Activated CD4-positive, CD25-positive, alpha-beta regulatory T cell treated with anti-CD3 and anti-CD28 coated beads, Interleukin-2, amount 50 U/mL, for 24 hours (primary cell): Measurements from ENCODE around the gene LMX1A.

Experiments
- ATAC-seq, 2 donors: fragments of 150-1000 bp; cut with Tn5 transposase; one replicate each; pipeline ENCODE4 v1.10.0; 2021; ENCODE audit warnings: mild to moderate bottlenecking in 1 of 2, moderate library complexity in 1 of 2

The LMX1A gene

DNA sequence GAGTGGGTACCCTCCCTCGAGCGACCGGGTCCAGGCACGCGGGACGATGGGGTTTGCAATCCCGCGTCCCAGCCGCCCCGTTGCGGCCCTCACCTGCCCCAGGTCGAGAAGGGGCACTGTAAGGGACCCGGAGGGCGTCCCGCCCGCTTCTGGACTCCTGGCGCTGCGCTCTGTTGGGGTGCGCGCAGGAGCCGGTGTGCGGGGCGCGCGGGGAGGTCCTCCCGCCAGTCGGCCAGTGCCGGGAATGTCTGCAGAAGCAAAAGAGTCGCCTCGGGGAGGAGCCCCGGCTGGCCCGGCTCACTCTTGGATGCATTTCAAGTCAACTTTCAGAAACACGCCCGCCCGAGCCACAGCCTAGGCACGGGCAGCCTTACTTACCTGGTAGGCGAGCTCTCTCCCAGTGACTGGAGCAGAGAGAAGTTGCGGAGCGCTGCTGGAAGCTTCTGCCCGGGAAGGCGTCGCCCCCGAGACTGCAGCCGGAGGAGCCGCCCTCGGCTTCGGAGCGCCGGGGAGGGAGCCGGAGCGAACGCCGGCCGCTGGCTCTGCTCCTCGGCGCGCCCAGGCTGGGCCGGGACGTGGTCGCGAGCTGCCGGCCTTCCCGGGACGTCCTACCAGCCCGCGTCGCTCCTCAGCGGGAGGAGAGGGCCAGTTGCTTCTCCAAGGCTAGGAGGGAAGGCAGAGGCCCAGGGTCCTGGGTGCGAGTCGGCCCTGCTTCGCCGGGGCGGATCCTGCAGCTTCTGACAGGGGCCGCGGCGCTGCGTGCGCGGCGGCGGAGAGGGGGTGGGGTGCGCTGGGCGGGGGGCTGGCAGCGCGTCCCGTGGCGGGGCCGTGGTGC, at the start of gene LMX1A:
Gene LMX1A, minus strand, starts transcription at position 739 of the 835 bp plus-strand sequence. CDS start 1,156 bp downstream, outside the sequence.
- ATAC-seq: no peak

DNA sequence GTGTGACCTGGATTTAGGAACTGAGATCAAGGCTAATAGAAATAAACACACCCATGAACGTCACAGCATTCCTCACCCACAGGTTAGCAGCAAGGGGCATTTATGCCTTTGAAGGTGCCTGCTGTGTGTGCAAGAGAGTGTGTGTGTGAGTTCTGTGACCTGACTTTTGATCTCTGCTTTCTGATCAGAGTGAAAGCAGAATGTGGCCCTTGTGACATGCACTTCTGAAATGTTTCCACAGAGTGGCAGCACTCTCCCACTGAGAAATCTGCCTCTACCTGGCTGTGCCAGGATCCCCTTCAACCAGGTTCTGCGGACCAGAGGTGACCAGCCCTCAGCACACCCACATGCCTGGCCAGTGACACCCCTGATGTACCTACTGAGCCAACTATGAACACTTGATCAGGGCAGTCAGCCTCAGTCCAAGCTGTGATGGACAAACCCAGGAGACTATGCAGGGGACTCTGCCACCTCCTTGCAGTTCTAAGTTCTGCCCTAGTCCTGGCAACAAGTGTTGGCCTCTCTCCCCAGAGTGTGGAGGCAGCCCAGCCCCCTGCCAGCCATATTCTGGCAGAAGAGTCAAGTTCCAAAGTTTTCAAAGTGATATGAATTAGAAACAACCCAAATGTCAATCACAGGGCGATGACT, 47.4 kb upstream of the LMX1A start:
- ATAC-seq: no peak

DNA sequence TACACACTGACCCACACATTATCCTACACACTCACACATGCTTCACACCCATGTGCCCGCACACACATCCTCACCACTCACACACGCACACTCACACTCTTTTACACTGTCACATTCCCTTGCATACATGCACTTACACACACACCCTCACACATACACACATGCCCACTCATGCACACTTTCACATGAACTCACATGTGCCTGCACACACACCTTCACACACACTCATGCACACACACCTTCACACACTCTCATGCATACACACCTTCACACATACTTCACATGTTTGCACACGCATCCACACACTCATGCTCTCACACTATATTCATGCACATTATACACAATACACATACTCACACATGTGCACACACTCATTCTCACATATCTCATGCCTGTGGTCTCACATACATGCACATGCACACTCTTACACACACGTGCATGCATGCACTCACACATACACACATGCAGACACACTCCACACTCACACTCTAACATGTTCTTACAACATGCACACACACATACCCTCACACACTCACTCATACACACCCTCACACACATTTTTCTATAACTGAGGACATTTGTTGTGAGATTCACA, 46.1 kb upstream of the LMX1A start:
- ATAC-seq: no peak

DNA sequence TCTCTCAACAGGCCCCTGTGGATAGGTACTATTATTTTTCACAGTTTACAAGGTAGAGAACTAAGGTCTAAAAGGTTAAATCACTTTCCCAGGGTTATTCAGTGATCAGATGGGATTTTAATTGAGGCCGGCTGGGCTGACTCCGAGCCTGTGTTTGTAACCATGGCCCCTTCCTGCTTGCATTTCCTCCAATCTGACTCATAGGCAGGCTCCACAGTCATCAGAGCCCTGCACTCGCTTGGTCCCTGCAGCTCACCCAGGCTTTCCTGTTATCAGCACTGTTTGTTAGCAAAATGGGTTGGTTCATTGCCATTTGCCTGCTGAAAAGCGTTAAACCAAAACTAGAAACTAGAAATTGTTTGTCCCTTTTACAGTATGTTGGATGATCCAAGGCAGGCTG, 41.4 kb upstream of the LMX1A start:
- ATAC-seq: no peak

DNA sequence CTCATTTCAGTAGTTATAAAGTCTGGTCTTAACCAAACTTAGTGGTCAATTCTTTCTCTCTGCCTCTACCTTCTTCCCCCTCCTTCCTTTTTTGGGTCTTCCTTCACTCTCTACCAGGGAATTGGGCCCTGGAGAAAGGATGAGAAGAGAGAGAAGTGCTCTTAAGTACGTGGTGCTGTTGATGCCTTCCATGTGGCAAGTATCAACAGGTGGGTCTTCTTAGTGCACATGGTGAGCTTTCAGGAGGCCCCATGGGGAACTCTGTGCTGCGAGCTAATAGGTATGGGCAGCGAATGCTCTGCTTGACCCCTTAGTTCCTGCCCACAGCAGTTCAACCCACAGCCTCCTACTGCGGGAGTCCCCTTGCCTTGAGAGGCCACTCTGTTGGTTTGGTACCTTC, 39.4 kb upstream of the LMX1A start:
- ATAC-seq: no peak

DNA sequence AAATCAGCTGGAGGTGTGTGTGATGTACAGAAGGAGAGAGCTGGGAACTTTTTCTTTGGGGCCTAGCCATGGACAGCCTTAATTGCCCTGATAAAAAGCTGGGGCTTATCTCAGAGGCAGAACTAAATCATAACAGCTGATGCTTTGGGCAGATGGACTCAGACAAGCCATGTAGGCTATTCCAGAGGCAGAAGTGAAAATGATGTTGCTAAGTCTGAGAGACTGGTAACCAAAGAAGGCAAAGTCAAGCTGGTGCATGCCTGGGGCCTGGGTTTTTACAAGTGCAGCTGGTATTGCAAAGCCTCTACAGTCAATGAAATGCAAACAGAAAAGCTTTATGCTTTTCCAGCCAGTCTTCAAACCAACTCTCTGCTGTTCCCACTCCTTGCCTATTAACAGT, 39.0 kb upstream of the LMX1A start:
- ATAC-seq: no peak

DNA sequence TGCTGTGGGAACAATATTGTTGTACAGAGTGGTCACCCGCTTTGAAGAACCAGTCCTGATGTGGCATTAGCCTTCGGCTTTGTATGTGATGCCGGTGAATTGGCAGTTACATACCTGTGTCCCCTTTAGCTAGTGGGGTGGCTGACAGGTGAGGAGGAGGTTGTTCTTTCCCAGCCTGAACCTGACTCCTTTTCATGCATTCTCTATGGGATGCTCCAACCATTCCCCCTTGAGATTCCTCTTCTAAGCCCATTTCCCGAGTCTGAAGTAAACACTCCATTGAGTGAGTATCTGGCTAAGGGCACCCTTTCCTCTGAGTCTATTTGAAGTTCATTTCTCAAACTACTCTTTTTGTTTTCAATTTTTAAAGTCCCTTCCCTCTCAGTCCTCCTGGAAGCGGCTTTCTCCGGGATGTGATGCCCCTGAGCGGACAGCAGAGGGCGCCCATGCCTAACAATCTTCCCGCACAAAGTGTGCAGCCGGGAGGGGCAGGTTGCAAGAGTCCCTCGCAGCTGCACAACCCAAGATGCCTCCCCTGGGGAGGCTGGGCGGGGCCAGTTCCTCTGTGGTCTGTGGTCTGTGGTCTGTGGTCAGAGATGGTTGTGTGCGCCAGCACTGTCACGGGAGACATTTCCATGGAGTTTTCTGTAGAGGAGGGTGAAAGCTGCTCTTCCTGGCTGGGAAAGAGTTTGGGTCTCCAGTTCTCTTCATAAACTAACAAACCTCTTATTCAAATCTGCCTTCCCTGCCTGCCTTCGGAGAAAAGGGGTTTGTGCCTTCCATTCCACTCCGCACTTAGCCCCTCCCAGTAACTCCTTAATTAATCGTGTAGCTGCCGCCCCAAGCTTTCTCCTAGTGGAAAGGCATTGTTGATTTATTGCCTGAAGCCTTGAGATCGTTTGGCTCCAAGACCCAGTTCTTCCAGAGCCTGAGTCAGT, 36.4 kb upstream of the LMX1A start:
- ATAC-seq: peak; percentile 97 to 98

DNA sequence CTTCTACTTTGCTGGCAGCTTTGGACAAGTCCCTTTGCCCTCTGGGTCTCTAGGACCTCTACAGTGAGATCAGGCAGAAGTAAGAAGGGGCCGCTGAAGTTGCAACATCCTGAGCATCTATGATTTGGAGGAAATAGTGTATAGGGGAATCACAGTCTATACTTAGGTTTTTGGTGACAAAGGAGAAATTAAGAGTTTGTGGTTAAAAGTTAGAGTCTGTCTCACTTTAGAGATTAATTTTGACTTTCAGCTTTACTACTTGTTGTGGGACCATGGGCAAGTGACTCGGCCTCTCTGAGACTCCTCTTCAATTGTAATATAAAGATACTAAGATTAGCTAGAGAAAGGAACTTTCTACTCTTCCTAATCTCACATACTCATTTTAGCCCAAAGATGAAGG, 33.1 kb upstream of the LMX1A start:
- ATAC-seq: no peak

DNA sequence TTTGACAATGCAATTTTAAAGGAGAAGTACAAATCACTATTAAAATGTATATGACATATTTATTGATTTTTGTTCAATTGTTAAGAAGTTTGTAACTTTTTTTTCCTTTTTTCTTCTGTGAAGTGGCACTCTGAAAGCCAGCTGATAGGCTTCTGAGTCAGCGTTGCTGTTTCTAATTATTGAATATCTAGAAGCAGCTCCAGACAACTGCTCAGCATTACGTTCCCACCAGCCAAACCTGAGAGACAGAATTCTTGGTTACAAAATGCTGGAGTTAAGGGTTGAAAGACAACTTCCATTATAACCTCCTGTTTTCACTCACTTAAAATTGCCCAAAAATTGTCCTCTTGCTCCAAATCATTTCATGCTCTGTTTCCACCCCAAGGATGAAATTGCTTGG, 31.4 kb upstream of the LMX1A start:
- no peak for ATAC-seq

DNA sequence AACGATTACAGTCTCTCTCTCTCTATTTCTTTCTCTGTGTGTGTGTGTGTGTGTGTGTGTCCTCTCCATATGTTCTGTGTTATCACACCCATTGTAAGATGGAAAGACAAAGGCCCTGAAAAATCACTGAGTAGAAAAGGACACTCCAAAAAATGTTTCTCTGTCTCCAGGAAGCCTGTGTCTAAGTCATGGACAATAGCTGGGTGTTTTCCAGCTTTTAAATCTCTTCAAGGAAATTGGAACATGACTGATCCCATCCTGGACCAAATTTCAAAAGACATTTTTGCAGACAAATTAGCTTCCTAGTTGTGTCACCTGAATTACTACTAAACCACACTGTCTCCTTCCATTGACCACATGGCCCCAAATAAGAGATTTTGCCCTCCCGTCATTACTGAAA, 31.0 kb upstream of the LMX1A start:
- ATAC-seq: no peak

DNA sequence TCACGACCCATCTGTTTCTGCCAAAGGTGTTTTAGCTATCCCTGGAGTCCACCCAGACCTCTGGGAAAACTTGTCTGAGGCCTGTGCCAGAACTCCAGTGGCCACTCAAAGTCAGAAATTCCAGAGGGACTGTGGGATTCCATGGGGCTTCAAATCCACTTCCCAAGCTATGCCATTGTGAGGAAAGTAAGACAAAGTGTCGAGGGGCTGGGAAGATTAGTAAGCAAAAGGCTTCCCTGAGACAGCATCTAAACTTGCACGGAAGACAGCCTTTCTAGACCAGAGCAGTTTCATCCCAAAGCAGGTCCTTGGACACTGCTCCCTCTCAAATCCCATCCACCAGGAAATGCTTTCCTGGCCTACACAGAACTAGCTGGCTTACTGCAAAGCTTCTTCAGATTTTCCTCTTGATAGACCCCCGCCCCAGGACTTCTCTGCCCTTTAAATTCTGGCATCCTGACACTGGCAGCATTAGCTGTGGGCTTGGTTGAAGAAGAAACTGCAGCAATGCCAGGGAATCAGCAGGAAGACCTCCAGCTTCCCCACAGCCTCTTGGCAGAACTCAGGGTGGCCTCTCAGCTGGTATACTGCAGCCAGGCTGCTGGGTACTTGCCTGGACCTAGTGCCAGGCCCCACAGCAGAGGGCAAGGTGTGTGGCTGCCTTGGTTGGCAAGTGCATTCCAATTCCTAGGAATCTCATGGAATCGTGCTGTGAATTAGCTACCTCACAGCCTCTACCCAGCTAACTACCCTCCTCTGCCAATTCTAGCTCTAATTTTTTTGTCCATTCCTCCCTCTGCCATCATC, 27.3 kb upstream of the LMX1A start:
- no peak for ATAC-seq

DNA sequence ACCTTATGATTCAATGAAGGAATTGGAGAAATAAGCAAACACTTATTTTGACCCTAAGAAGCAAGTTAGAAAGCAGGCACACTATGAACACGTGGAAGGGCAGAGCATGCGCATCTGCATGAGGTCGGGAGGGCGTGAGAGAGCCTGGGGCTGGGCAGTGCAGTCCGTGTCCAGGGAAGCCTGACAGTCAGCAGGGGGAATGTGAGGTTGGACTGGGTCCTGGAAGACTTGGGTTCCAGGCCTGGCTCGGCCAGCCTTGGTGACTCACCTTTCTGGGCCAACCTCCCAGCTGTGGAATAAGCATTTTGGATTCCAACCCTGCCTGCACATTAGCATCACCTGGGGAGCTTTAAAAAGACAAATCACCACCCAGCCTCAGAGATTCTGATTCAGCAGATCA, 26.6 kb upstream of the LMX1A start:
- ATAC-seq: no peak

DNA sequence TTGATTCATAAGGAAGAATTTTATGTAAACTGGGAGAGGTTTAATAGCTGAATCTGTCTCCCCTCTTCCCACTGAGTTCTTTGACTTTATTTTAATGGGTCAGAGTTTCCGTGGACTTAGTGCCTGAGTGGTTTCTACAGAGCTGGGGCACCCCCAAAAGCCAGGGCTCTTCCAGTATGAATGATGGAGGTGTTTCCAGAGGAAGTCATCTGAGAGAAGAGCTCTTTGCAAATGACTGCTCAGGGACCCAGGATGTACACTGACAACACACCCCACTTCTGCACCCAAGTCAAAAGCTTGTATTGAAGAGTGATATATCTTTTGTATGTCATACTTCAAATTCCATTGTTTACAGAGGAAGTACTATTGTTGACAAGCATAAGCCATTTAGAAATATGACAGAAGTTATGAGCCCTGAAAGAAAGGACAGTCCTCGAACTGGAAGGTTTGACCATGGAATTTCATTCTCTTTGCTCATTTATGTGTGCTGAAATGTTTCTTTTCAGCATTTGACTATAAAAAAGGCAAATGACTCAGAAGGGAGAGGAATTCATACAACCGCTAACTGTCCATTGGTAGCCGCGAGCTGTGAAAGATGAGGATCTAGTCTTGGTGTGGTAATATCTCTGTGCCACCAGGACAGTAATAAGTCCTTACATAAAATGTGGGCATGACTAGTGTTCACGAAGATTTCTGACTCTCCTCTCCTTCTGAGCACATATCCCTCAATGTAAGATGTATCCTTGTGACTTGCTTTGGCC, 25.4 kb upstream of the LMX1A start:
- ATAC-seq: no peak

DNA sequence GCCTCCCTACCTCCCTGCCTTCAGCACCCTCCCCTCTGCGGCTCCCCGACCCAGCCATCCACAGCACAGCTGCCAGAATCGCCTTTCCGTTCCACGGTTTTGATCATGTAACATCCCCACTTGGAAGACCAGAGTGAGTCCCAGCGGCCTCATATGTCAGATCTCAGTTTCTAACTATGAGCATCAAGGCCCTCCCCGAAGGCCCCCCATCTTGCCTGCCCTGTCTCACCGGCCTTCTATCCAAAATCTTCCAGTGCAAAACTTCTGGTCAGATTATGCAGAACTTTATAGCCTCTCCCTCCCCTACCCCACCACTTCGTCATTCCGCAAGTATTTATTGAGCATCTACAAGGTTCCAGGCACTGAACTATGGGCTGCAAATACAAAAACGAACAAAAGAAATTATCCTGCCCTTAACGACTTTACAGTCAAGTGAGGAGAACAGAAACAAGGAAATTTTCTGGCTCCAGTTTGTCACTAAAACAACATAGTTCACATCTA, 20.3 kb upstream of the LMX1A start:
- no peak for ATAC-seq

DNA sequence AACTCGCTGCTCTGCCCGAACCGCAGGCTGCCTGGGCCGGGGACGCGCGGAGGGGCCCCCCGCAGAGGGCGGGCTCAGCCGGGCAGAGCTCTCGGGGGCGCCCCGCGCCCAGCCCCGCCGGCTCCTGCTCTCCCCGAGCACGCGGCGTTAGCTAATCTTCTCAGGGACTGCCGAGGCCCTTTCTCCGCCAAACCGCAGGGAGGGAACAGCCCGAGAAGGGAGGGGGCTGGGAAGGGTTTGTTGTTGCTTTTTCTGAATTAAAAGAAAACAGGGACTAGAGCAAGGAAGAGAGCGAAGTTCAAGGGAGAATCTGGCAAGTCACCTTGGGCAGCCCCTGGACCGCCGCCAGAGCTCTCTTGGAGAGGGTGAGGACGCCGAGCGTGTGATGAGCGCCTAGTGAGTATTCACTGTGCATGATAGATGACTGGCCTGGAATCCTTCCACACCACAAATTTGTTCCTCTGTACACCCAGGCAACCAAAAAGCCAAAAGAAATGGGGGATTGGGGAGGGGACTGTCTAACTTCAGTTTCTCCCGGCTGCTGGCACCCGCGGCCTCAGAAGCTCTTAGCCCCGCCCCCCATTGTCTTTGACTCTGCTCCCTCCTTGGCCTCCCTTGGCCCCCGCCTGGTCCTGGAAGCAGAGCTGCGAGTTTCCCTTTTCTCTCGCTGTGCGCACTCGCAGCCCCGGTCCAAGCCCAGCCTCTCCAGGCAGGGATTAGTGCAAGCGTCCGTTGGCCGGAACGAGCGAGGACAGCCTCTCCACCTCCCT, 19.7 kb upstream of the LMX1A start:
- ATAC-seq: peak; percentile 49 to 67

DNA sequence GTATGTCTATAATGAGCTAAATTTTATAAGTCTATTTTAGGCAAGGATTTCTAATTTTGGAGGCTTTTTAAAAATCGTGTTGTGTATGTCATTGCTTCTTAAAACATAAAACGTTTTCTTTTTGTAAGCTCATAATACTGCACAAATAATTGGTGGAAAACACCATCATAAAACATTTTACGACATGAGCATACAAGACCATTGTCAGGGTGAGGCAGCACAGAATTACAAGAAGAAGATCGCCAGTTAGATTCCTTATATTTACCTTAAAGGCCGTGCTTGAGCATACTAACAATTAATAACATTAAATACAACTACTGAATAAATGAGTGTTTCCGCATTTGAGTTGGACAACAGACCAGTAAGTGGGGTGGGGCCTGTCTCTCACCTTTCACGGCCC, 19.1 kb upstream of the LMX1A start:
- ATAC-seq: no peak

DNA sequence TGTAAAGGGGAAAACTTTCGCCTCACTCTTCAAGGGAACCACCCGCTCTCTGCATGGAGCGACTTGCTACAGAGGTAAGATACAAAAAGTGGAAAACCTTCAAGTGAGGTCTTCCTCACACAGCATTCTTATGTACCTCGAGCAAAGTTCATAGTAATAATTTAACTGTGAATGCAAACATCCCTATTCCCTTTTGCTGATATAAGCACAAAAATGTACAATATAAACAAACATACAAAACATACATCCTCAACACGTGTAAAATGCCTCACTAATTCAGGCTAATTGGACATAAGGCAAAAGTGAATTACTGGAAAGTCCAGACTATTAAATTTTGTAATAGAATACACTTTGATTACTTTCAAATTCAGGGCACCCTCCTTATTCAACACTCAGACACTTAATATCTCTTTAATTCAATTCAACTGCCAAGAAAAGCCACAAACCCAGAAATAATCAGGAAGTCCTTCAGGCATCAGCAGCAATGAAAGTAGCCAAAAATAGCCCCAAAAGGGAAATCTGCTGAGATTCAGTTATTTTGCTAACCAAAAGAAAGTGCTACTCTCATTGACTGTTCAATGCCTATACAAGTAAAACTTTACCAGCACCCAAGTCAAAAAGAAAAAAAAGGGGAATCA, 15.2 kb upstream of the LMX1A start:
- no peak for ATAC-seq

DNA sequence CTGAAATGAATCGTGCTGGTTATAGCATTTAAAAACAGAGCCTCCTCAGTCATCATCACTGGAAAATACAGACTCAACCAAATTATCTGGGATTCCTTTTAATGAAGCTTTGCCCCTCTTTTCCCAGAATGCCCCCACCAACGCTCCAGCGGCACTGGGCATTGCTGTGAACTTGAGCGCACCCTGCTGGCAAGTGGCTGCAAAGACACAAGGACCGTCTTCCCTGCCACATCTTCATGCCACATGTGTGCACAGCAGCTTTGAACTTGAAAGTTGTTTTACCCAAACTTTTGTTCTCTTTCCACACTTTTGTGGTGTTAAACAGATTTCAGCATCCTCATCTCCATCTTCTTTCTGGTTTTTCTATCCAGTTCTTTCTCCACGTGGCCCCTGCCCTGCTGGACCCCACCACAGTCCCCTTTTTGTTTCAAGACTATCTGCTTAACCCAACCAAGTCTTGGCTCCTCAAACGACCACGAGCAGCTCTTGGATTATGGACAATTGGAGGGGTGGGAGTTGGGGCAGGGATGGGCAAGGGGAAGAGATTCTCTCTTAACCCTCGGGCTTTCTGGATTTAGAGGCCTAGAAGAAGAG, 12.8 kb upstream of the LMX1A start:
- ATAC-seq: no peak

DNA sequence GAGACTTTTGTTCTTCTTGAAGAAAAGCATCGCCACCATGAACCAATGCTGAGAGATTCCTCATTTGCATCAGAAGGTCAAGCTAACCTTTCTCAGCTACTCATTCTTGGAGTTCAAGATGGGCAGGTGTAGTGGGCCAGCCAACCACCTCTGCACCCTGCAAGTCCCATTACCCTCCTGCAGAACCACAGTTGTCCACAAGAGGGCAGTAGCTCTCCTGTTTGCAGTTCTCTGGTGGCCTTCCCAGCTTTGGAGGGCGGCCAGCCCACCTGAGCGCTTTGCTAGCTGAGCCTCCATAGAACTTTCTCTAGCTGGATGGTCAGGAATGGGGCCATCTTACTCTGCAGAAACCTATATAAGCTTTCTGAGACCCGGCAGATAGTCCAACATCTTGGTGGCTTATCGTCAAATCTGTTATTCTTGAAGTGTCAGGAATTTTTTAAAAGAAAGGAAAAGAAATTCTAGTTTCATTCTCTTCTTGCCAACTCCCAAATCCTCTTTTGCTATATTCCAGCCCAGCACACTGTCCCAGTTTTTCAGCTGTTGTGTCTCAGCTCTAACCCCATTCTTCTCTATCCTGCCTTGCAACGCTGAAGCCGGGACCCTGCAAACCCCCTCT, 11.0 kb upstream of the LMX1A start:
- ATAC-seq: no peak
